ENCODE measurements around the gene TATDN2. TPM values are rescaled to one million over a fixed set of nuclear protein-coding genes. Genes with fewer than 3 reads are reported as not detected.

The TATDN2 gene, protein sequence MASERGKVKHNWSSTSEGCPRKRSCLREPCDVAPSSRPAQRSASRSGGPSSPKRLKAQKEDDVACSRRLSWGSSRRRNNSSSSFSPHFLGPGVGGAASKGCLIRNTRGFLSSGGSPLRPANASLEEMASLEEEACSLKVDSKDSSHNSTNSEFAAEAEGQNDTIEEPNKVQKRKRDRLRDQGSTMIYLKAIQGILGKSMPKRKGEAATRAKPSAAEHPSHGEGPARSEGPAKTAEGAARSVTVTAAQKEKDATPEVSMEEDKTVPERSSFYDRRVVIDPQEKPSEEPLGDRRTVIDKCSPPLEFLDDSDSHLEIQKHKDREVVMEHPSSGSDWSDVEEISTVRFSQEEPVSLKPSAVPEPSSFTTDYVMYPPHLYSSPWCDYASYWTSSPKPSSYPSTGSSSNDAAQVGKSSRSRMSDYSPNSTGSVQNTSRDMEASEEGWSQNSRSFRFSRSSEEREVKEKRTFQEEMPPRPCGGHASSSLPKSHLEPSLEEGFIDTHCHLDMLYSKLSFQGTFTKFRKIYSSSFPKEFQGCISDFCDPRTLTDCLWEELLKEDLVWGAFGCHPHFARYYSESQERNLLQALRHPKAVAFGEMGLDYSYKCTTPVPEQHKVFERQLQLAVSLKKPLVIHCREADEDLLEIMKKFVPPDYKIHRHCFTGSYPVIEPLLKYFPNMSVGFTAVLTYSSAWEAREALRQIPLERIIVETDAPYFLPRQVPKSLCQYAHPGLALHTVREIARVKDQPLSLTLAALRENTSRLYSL
- 10 to 100 TPM; 29.6 to 33.4 (median 30.7) TPM for total RNA-seq (2021; fragmentation: NEBNext Ultra II Directional; extraction: Animal tissue kit (Norgen Biotek cat#: 25700))
- long read RNA-seq, partial matches to known transcripts = 2 of 2 reads
- long read RNA-seq, other reads (novel, unspliced or antisense) = 0 of 2 reads

DNA sequence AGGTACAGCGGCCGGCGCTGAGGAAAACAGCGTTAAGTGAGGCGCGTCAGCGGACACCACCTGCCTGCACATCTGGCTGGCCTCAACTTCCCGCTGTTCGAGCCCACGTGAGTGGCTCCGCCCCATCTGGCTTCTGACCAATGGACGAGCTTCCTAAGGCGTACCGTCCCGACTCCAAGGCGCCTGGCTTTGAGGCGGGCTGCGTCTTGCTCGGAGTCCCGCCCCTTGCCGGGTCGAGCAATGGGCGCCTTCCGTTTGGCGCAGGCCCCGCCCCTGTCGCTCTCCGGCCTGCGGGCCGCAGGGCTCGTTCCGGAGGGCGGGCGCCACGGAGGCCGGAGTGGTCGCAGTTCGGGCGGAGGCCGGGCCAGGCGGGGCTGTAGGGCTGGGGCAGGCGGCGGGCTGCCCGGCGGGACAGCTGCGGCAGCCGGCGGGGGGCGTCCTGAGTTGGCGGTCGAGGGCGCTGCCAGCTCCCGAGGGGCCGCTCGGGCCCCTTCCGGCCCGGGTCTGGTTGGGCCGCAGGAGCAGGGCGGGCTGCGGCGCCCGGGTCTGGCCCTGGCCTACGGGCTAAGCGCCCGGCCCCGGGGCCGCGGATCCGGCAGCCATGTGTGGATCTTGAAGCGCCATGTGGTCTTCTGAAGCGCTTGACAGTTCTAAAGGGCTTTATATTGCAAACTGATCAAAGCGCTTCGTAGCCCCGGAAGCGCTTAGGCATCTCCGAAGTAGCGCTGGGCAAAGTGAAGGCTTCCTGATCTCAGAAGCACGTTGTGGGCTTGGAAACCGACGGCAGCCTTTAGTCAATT is at the start of gene TATDN2:
Gene TATDN2 (plus strand): TSS at position 276 of the 800 bp plus-strand sequence. CDS start 742 bp downstream, outside the sequence.
- peaks cover 33% of the 10 kb centered on the region for H3K9me3 Mint-ChIP-seq
- peak; percentile 86 for DNase-seq
- H3K27ac Mint-ChIP-seq = peak within 1 kb of the TSS; percentile 88
- H3K4me1 Mint-ChIP-seq (ENCODE audit: low read depth) = peaks cover 29% of the 10 kb centered on the region
- H3K4me3 Mint-ChIP-seq = peak within 1 kb of the TSS; percentile 98
- H3K36me3 Mint-ChIP-seq (ENCODE audit: low read depth) = peaks cover 59% of the 10 kb centered on the region
- TF ChIP-seq, protein P1, sequence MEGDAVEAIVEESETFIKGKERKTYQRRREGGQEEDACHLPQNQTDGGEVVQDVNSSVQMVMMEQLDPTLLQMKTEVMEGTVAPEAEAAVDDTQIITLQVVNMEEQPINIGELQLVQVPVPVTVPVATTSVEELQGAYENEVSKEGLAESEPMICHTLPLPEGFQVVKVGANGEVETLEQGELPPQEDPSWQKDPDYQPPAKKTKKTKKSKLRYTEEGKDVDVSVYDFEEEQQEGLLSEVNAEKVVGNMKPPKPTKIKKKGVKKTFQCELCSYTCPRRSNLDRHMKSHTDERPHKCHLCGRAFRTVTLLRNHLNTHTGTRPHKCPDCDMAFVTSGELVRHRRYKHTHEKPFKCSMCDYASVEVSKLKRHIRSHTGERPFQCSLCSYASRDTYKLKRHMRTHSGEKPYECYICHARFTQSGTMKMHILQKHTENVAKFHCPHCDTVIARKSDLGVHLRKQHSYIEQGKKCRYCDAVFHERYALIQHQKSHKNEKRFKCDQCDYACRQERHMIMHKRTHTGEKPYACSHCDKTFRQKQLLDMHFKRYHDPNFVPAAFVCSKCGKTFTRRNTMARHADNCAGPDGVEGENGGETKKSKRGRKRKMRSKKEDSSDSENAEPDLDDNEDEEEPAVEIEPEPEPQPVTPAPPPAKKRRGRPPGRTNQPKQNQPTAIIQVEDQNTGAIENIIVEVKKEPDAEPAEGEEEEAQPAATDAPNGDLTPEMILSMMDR (IDR thresholded peaks at IDR 0.05) = peak; percentile 32; the same call in 1 of the 2 replicates
- peaks cover 5% of the 10 kb centered on the region for H3K27me3 Mint-ChIP-seq (ENCODE audit: insufficient read depth)

DNA sequence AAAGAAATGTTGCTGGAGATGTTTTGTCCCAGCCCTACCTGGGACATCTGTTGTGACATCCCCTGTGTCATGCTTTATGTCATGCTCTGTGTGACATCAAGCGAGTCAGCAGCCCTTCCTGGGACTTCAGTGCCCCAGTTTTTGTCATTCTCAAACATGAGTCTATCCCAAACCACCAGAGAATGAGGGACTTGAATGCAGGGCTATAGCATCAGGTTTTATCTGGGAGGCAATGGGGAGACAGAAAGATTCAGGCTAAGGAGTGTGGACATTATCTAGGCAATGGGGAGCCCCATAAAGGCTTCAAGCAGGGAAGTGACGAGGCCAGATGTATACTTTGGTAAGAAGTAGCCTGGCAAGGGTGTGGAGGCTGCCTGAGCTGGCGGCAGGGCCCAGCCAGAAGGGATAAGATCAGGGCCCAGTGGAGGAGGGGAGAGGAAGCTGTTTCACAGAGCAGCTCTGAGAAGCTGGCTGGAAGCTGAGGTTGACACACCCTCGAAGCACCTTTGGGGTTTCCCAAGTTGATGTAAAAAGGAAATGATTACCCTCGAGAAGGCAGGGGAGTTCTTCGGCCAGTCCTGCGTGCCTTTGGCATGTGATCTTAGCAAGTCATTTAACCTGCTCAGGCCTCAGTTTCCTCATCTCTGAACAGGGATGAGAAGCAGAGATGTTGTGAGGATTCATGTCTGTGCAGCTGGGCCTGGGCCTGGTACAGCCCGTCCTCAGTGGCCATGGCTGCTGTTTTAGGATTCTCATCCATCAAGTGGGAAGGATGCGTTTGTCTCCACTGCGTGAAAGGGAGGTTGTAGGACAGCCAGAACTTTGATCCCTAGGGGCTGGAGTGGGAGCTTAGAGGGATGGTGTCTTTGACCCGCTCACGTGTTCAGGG is 49.3 kb upstream of the TATDN2 start:
- peak; percentile 49 for DNase-seq
- H3K4me1 Mint-ChIP-seq (ENCODE audit: low read depth) = peaks cover 59% of the 10 kb centered on the region
- peak overlapping the region; percentile 23 for H3K4me3 Mint-ChIP-seq
- peaks cover 7% of the 10 kb centered on the region; the same call in 1 of the 2 replicates for H3K36me3 Mint-ChIP-seq (ENCODE audit: low read depth)
- TF ChIP-seq, protein P1 (IDR thresholded peaks at IDR 0.05) = no peak
- H3K9me3 Mint-ChIP-seq = no peaks in the 10 kb centered on the region
- H3K27me3 Mint-ChIP-seq (ENCODE audit: insufficient read depth) = no peaks in the 10 kb centered on the region
- peak overlapping the region; percentile 84 for H3K27ac Mint-ChIP-seq

DNA sequence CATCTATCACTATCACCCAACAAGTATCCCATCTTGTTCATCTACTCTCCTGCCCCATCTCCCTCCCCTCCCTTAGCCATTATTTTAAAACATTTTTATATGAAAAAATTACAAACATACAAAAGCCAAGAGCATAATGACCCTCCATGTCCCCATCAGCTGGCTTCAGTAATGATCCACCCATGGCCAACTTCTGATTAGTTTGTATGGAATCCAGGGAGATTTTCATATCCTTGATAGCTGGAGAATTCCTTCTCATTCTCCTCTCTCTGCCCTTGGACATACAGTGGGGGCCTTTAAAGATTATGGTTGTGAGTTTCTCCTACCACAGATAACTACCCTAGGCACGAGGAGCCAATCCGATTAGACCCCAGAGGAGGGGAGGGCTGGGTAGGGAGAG is 43.3 kb upstream of the TATDN2 start:
- TF ChIP-seq, protein P1 (IDR thresholded peaks at IDR 0.05) = no peak
- no peaks in the 10 kb centered on the region for H3K9me3 Mint-ChIP-seq
- no peak for DNase-seq
- peak overlapping the region; percentile 61 for H3K4me3 Mint-ChIP-seq
- peak overlapping the region; percentile 94 for H3K27ac Mint-ChIP-seq
- H3K4me1 Mint-ChIP-seq (ENCODE audit: low read depth) = peaks cover 40% of the 10 kb centered on the region
- peaks cover 16% of the 10 kb centered on the region for H3K36me3 Mint-ChIP-seq (ENCODE audit: low read depth)
- H3K27me3 Mint-ChIP-seq (ENCODE audit: insufficient read depth) = no peaks in the 10 kb centered on the region; the same call in 1 of the 2 replicates

DNA sequence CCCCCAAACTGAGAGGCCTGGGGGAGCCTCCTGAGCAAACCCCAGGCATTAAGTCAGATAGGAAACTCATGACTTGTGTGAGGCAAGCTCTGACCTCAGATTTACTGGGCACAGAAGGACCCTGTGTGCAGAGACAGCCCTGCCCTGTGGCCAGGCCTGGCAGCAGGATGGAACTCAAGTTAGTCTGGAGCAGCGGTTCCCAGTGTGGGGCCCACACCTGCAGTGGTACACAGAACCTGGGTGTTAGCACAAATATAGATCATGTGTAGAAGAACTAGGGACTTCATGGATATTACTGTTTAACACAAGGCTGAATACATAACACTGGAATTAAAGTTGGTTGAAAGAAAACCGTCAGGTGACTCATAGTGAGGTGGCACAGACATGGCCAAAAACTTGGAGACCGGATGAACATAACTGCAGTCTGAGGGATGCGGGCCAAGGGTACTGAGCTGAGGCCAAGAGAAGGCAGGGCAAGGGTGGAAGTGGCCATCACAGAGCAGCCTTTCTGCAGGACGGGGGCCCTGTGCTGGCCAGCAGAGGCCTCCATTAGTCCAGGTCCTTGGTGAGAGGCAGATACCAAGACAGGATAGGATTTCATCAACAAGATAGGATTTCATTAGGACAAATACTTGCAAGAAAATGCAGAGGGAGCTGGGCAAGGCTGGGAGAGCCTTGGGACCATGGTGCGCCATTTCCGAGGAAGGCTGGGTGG is 42.7 kb upstream of the TATDN2 start:
- H3K4me3 Mint-ChIP-seq = peak overlapping the region; percentile 61
- TF ChIP-seq, protein P1 (IDR thresholded peaks at IDR 0.05) = no peak
- H3K9me3 Mint-ChIP-seq = no peaks in the 10 kb centered on the region
- H3K27me3 Mint-ChIP-seq (ENCODE audit: insufficient read depth) = no peaks in the 10 kb centered on the region; the same call in 1 of the 2 replicates
- H3K36me3 Mint-ChIP-seq (ENCODE audit: low read depth) = peaks cover 16% of the 10 kb centered on the region
- H3K4me1 Mint-ChIP-seq (ENCODE audit: low read depth) = peaks cover 40% of the 10 kb centered on the region
- DNase-seq = peak; percentile 90
- H3K27ac Mint-ChIP-seq = peak overlapping the region; percentile 94

All from HFFc6 (cell line).